H1 (cell line): ENCODE measurements around the gene TRUB1. TPM values are rescaled to one million over a fixed set of nuclear protein-coding genes. Genes with fewer than 3 reads are reported as not detected.
"Not testable (repeated sequence)": the region's sequence is repeated elsewhere in the genome, so short reads cannot be mapped to it uniquely, and the experiment has no call there.

Source experiments
- CTCF ChIA-PET: fragments of 300-600 bp; sonication (Branson Sonifier 250); formaldehyde crosslinking; loops from one replicate; lab custom pipeline; 2021; ENCODE audit not compliant: partially characterized antibody; lab: Charles Lee
- POLR2A ChIA-PET: fragments of 300-600 bp; sonication (Branson Sonifier 250); formaldehyde crosslinking; loops from one replicate; lab custom pipeline; 2021; ENCODE audit warnings: inconsistent platforms; ENCODE audit not compliant: partially characterized antibody; lab: Charles Lee
- DNase-seq, 2 experiments: peaks; one replicate each; pipeline versions ENCODE4 v3.0.0 to v3.0.0-alpha.2; 2010 to 2022; ENCODE audit warnings: low spot score in 2 of 2, low read depth in 1 of 2, mixed read lengths in 1 of 2
- FAIRE-seq: peaks from 2 replicates; lab custom pipeline; 2011; peaks lifted over from hg19 to GRCh38; lab: Jason Lieb, UNC
- H2AFZ ChIP-seq: 2 replicates; pipeline ENCODE4 v1.8.1; 2012; ENCODE audit warnings: low read length, inconsistent platforms
- H2AK5ac ChIP-seq: 2 replicates; pipeline ENCODE4 v1.6.1; 2013; ENCODE audit warnings: low read depth, low read length
- H2BK120ac ChIP-seq: replicated peaks from 2 replicates; pipeline ENCODE3; 2013; ENCODE audit warnings: low read depth, low read length, inconsistent platforms
- H2BK12ac ChIP-seq: 2 replicates; pipeline ENCODE4 v1.6.1; 2013; ENCODE audit warnings: low read depth, low read length
- H2BK15ac ChIP-seq: 2 replicates; pipeline ENCODE4 v1.6.1; 2013; ENCODE audit warnings: low read length
- H2BK20ac ChIP-seq: 2 replicates; pipeline ENCODE4 v1.6.1; 2013; ENCODE audit warnings: low read length
- H2BK5ac ChIP-seq: 2 replicates; pipeline ENCODE4 v1.6.1; 2013; ENCODE audit warnings: low read depth, low read length
- H3K14ac ChIP-seq: 2 replicates; pipeline ENCODE4 v1.6.1; 2013; ENCODE audit warnings: inconsistent platforms; ENCODE audit not compliant: insufficient read length
- H3K18ac ChIP-seq: 2 replicates; pipeline ENCODE4 v1.6.1; 2013; ENCODE audit warnings: low read length; ENCODE audit errors: extremely low read depth
- H3K23ac ChIP-seq: 2 replicates; pipeline ENCODE4 v1.6.1; 2013; ENCODE audit warnings: inconsistent platforms; ENCODE audit not compliant: insufficient read length
- H3K23me2 ChIP-seq: 2 replicates; pipeline ENCODE4 v1.6.1; 2013; ENCODE audit warnings: low read depth, low read length
- H3K27ac ChIP-seq: 2 replicates; pipeline ENCODE4 v1.6.1; 2011; ENCODE audit warnings: low read depth, low read length, inconsistent platforms
- H3K27me3 ChIP-seq, 4 experiments: replicated peaks in 1 of 4; 1 replicate in 1 of 4; 2 replicates in 3 of 4; pipeline versions ENCODE4 v1.6.1 to v1.8.1; 2011 to 2013; ENCODE audit warnings: low read length in 3 of 4, mild to moderate bottlenecking in 3 of 4, inconsistent platforms in 2 of 4, mixed read lengths in 2 of 4, moderate library complexity in 1 of 4; ENCODE audit not compliant: control insufficient read depth in 3 of 4, insufficient read depth in 3 of 4; ENCODE audit errors: extremely low read depth in 1 of 4
- H3K36me3 ChIP-seq, 4 experiments: 2 replicates each; pipeline versions ENCODE4 v1.6.1 to v1.8.1; 2011 to 2013; ENCODE audit warnings: mild to moderate bottlenecking in 4 of 4, low read length in 3 of 4, moderate library complexity in 2 of 4, control low read depth in 1 of 4, inconsistent platforms in 1 of 4; ENCODE audit not compliant: insufficient read depth in 4 of 4, control insufficient read depth in 2 of 4
- H3K4ac ChIP-seq: replicated peaks from 2 replicates; pipeline ENCODE3; 2013; ENCODE audit warnings: low read length, low read depth, mixed read lengths, inconsistent platforms; ENCODE audit not compliant: insufficient read length
- H3K4me1 ChIP-seq, 4 experiments: replicated peaks in 1 of 4; 1 replicate in 1 of 4; 2 replicates in 3 of 4; pipeline versions ENCODE4 v1.6.1 to v1.8.1; 2011 to 2013; ENCODE audit warnings: low read length in 3 of 4, inconsistent platforms in 2 of 4, mixed read lengths in 1 of 4; ENCODE audit not compliant: insufficient read depth in 4 of 4, control insufficient read depth in 3 of 4
- H3K4me2 ChIP-seq, 2 experiments: 2 replicates each; pipeline versions ENCODE4 v1.6.1 to v1.8.1; 2011 to 2013; ENCODE audit warnings: low read depth in 2 of 2, low read length in 2 of 2, control low read depth in 1 of 2, inconsistent platforms in 1 of 2, mild to moderate bottlenecking in 1 of 2; ENCODE audit not compliant: insufficient read depth in 1 of 2
- H3K4me3 ChIP-seq, 4 experiments: fragments of 200-600, 300-600 bp in 1 of 4; sonication (generic), shearing (Covaris generic), sonication (Bioruptor Twin) in 1 of 4; 2 replicates each; pipeline versions ENCODE4 v1.5.1 to v1.8.1; 2011 to 2016; ENCODE audit warnings: low read length in 4 of 4, low read depth in 3 of 4, control low read depth in 2 of 4, inconsistent platforms in 2 of 4, mild to moderate bottlenecking in 2 of 4, mixed read lengths in 1 of 4, moderate library complexity in 1 of 4; ENCODE audit not compliant: insufficient read depth in 2 of 4; ENCODE audit errors: extremely low read depth in 1 of 4
- H3K56ac ChIP-seq: replicated peaks from 2 replicates; pipeline ENCODE3; 2013; ENCODE audit warnings: low read depth, mild to moderate bottlenecking, mixed read lengths, low read length, inconsistent platforms; ENCODE audit not compliant: insufficient read length
- H3K79me1 ChIP-seq: 2 replicates; pipeline ENCODE4 v1.6.1; 2013; ENCODE audit warnings: low read depth, low read length, control low read depth
- H3K79me2 ChIP-seq, 2 experiments: 2 replicates each; pipeline versions ENCODE4 v1.6.1 to v1.8.1; 2012 to 2013; ENCODE audit warnings: low read length in 2 of 2, mild to moderate bottlenecking in 2 of 2, inconsistent platforms in 1 of 2; ENCODE audit not compliant: insufficient read depth in 2 of 2, control insufficient read depth in 1 of 2
- H3K9ac ChIP-seq, 4 experiments: replicated peaks in 1 of 4; 1 replicate in 1 of 4; 2 replicates in 3 of 4; pipeline versions ENCODE4 v1.6.1 to v1.8.1; 2011 to 2013; ENCODE audit warnings: low read depth in 3 of 4, low read length in 3 of 4, control low read depth in 2 of 4, mild to moderate bottlenecking in 2 of 4, moderate library complexity in 2 of 4, inconsistent platforms in 1 of 4; ENCODE audit errors: extremely low read depth in 1 of 4
- H3K9me3 ChIP-seq, 2 experiments: 2 replicates each; pipeline versions ENCODE4 v1.6.1 to v1.8.1; 2012 to 2013; ENCODE audit warnings: mild to moderate bottlenecking in 2 of 2, moderate library complexity in 2 of 2, control low read depth in 1 of 2, inconsistent platforms in 1 of 2, low read depth in 1 of 2, low read length in 1 of 2, mixed read lengths in 1 of 2; ENCODE audit not compliant: insufficient read depth in 2 of 2
- H4K20me1 ChIP-seq, 2 experiments: replicated peaks in 1 of 2; 2 replicates each; pipeline versions ENCODE3 to v1.8.1; 2011 to 2013; ENCODE audit warnings: inconsistent platforms in 2 of 2, low read length in 2 of 2, mild to moderate bottlenecking in 1 of 2; ENCODE audit not compliant: insufficient read depth in 2 of 2, control insufficient read depth in 1 of 2
- H4K5ac ChIP-seq: 2 replicates; pipeline ENCODE4 v1.6.1; 2013; ENCODE audit warnings: low read length, low read depth, mixed read lengths, inconsistent platforms; ENCODE audit not compliant: insufficient read length
- H4K8ac ChIP-seq: 2 replicates; pipeline ENCODE4 v1.8.0; 2013; ENCODE audit warnings: mild to moderate bottlenecking, moderate library complexity, low read length, inconsistent platforms; ENCODE audit not compliant: insufficient read depth; ENCODE audit errors: extremely low read depth
- H4K91ac ChIP-seq: replicated peaks from 2 replicates; pipeline ENCODE3; 2013; ENCODE audit warnings: low read length, mixed read lengths, inconsistent platforms; ENCODE audit not compliant: insufficient read length
- SRF ChIP-seq: IDR thresholded peaks from 2 replicates; pipeline ENCODE4 v1.6.1; 2011; ENCODE audit warnings: mild to moderate bottlenecking, low read depth, low read length, moderate library complexity
- WGBS, 2 experiments: shearing (Covaris generic) in 1 of 2; methylation state at CpG; one replicate each; pipeline versions ENCODE4 v1.1.6 to v1.1.7; 2013 to 2015; ENCODE audit warnings: low lambda C conversion rate in 2 of 2, mixed read lengths in 2 of 2, inconsistent platforms in 1 of 2, low coverage in 1 of 2, missing lambda C conversion rate in 1 of 2; ENCODE audit not compliant: insufficient replicate concordance in 2 of 2, insufficient coverage in 1 of 2, insufficient read length in 1 of 2; ENCODE audit errors: extremely low coverage in 1 of 2, missing lambda C conversion rate in 1 of 2; 5-methylcytosine and 5-hydroxymethylcytosine counted together
- polyA plus RNA-seq, 7 experiments: library from polyadenylated mRNA; depleted of rRNA in 3 of 7; stranded (reverse) in 5 of 7; unstranded in 2 of 7; fragments of >200 nt in 5 of 7; fragments of 200-250 nt in 2 of 7; gene quantifications; 1 replicate in 5 of 7; 2 replicates in 1 of 7; 4 replicates in 1 of 7; pipeline versions ENCODE4 v1.2.1 to v1.2.3, GENCODE V29; 2011 to 2013; ENCODE audit warnings: missing spikeins in 2 of 7, mixed read lengths in 2 of 7
- total RNA-seq: library from RNA; stranded (reverse); fragmentation: NEBNext Ultra II Directional; extraction: Animal tissue kit (Norgen Biotek cat#: 25700); gene quantifications from 2 replicates; pipeline ENCODE4 v1.2.1, GENCODE V29; 2021

TRUB1 gene
- total and polyA plus RNA-seq, 2 of the 8 experiments (the other 6 are each of a cell fraction or from before 2014, with no cell fraction given): 6.3 to 22.2 TPM

GRCh38 chr10:114897011-114897410 is 41.0 kb upstream of the TRUB1 start:
- H3K9ac ChIP-seq, H3K56ac ChIP-seq, H4K8ac ChIP-seq, H3K4me1 ChIP-seq, H3K18ac ChIP-seq, H3K27ac ChIP-seq, H2AK5ac ChIP-seq, H3K4me2 ChIP-seq, H2BK12ac ChIP-seq, H3K79me2 ChIP-seq, H3K23ac ChIP-seq, FAIRE-seq, DNase-seq, H3K14ac ChIP-seq, H3K9me3 ChIP-seq, H3K27me3 ChIP-seq, H4K5ac ChIP-seq, H3K36me3 ChIP-seq, H2BK20ac ChIP-seq, H2BK15ac ChIP-seq, H4K20me1 ChIP-seq, H4K91ac ChIP-seq, H2BK120ac ChIP-seq, H2BK5ac ChIP-seq, H3K4ac ChIP-seq, H2AFZ ChIP-seq, H3K4me3 ChIP-seq, H3K79me1 ChIP-seq, H3K23me2 ChIP-seq: not testable (repeated sequence)
- POLR2A ChIA-PET: interaction anchor here (0.6 to 1.2 kb wide), 2 partner anchors 41 to 369 kb away, joined by 3 read pairs; partner anchors contain the start of gene TRUB1
- TF ChIP-seq SRF: peak; percentile 42; the same call in 1 of the 2 replicates
- CTCF ChIA-PET: interaction anchor here (5.4 kb wide), 1 partner anchor 17 kb away, joined by 26 read pairs; no protein-coding TSS in a partner anchor
- WGBS, 2 experiments: 88% methylated on average over 6 of the region's 6 CpGs; no CpG with 5 or more reads in 1 of the 2 experiments
